Keratinocyte (primary cell): Measurements from ENCODE around the gene NKX2-3. TPM values are rescaled to one million over a fixed set of nuclear protein-coding genes. Genes with fewer than 3 reads are reported as not detected.

ENCODE experiments used
- DNase-seq: peaks from one replicate; pipeline ENCODE4 v3.0.0-alpha.2; 2011; ENCODE audit warnings: low read depth, missing footprints, low spot score
- FAIRE-seq: peaks from 2 replicates; lab custom pipeline; 2011; peaks lifted over from hg19 to GRCh38; lab: Jason Lieb, UNC
- H2AFZ ChIP-seq: 2 replicates; pipeline ENCODE4 v1.6.0; 2012; ENCODE audit warnings: low read length, control low read depth, inconsistent platforms; ENCODE audit not compliant: control insufficient read depth
- H3K27ac ChIP-seq: 2 replicates; pipeline ENCODE4 v1.5.1; 2011; ENCODE audit warnings: low read length; ENCODE audit not compliant: control insufficient read depth, insufficient read depth
- H3K27me3 ChIP-seq: 3 replicates; pipeline ENCODE4 v1.6.0; 2011; ENCODE audit warnings: low read length; ENCODE audit not compliant: control insufficient read depth, insufficient read depth; ENCODE audit errors: extremely low read depth
- H3K36me3 ChIP-seq, 2 experiments: 2 replicates in 1 of 2; 3 replicates in 1 of 2; pipeline ENCODE4 v1.5.1; 2011; ENCODE audit warnings: low read length in 2 of 2, mild to moderate bottlenecking in 1 of 2; ENCODE audit not compliant: control insufficient read depth in 2 of 2, insufficient read depth in 2 of 2; ENCODE audit errors: extremely low read depth in 1 of 2
- H3K4me1 ChIP-seq: 3 replicates; pipeline ENCODE4 v1.5.1; 2011; ENCODE audit warnings: low read length; ENCODE audit not compliant: control insufficient read depth, insufficient read depth; ENCODE audit errors: extremely low read depth
- H3K4me2 ChIP-seq: 3 replicates; pipeline ENCODE4 v1.6.0; 2011; ENCODE audit warnings: low read depth, low read length; ENCODE audit not compliant: control insufficient read depth, insufficient read depth; ENCODE audit errors: extremely low read depth
- H3K4me3 ChIP-seq, 3 experiments: fragments of 200-600 bp in 1 of 3; sonication (generic) in 1 of 3; 2 replicates in 2 of 3; 3 replicates in 1 of 3; pipeline ENCODE4 v1.5.1; 2011 to 2016; ENCODE audit warnings: low read length in 3 of 3, mild to moderate bottlenecking in 3 of 3, control low read depth in 2 of 3, inconsistent platforms in 1 of 3, low read depth in 1 of 3, mixed read lengths in 1 of 3, mixed run types in 1 of 3, moderate library complexity in 1 of 3; ENCODE audit not compliant: control insufficient read depth in 2 of 3, insufficient read depth in 2 of 3; ENCODE audit errors: extremely low read depth in 1 of 3
- H3K79me2 ChIP-seq: 2 replicates; pipeline ENCODE4 v1.6.0; 2012; ENCODE audit warnings: low read length; ENCODE audit not compliant: control insufficient read depth, insufficient read depth
- H3K9ac ChIP-seq: 3 replicates; pipeline ENCODE4 v1.6.0; 2011; ENCODE audit warnings: low read length; ENCODE audit not compliant: control insufficient read depth, insufficient read depth; ENCODE audit errors: extremely low read depth
- H3K9me1 ChIP-seq: 3 replicates; pipeline ENCODE4 v1.6.0; 2011; ENCODE audit warnings: low read length; ENCODE audit not compliant: control insufficient read depth, insufficient read depth; ENCODE audit errors: extremely low read depth
- H3K9me3 ChIP-seq: 2 replicates; pipeline ENCODE4 v1.5.1; 2012; ENCODE audit warnings: low read depth, low read length; ENCODE audit not compliant: control insufficient read depth
- H4K20me1 ChIP-seq: 3 replicates; pipeline ENCODE4 v1.6.0; 2011; ENCODE audit warnings: low read length; ENCODE audit not compliant: control insufficient read depth, insufficient read depth; ENCODE audit errors: extremely low read depth
- CTCF ChIP-seq, 3 experiments: IDR thresholded peaks in 1 of 3; conservative IDR thresholded peaks in 1 of 3; optimal IDR thresholded peaks in 1 of 3; 2 replicates in 2 of 3; 3 replicates in 1 of 3; pipeline versions ENCODE3 to v1.5.1; 2011; ENCODE audit warnings: low read length in 3 of 3, mild to moderate bottlenecking in 3 of 3, moderate library complexity in 2 of 3, control low read depth in 1 of 3, inconsistent platforms in 1 of 3; ENCODE audit not compliant: insufficient read depth in 2 of 3; ENCODE audit errors: extremely low read depth in 1 of 3
- EZH2 ChIP-seq: IDR thresholded peaks from one replicate; pipeline ENCODE4 v1.6.1; 2012; ENCODE audit warnings: inconsistent platforms, mild to moderate bottlenecking, low read length, moderate library complexity
- dilution Hi-C: fragments of 300-500 bp; cut with MboI; formaldehyde crosslinking; loops from one replicate; pipeline ENCODE4 v1.7.0; 2020; ENCODE audit warnings: low sequenced_read_pairs; ENCODE audit not compliant: extremely low pct_ligation_motif_present
- polyA plus RNA-seq, 5 experiments: library from polyadenylated mRNA; depleted of rRNA in 3 of 5; stranded (reverse) in 3 of 5; stranded (forward) in 1 of 5; unstranded in 1 of 5; fragments of >200 nt; gene quantifications; 1 replicate in 1 of 5; 2 replicates in 3 of 5; 3 replicates in 1 of 5; pipeline versions ENCODE4 v1.2.1 to v1.2.3, GENCODE V29; 2011 to 2012; ENCODE audit warnings: missing spikeins in 2 of 5, low read depth in 1 of 5, low replicate concordance in 1 of 5

Gene NKX2-3
- polyA plus RNA-seq, 1 donor (not counting 4 experiments of a cell fraction or from before 2014, with no cell fraction given) = not detected

DNA sequence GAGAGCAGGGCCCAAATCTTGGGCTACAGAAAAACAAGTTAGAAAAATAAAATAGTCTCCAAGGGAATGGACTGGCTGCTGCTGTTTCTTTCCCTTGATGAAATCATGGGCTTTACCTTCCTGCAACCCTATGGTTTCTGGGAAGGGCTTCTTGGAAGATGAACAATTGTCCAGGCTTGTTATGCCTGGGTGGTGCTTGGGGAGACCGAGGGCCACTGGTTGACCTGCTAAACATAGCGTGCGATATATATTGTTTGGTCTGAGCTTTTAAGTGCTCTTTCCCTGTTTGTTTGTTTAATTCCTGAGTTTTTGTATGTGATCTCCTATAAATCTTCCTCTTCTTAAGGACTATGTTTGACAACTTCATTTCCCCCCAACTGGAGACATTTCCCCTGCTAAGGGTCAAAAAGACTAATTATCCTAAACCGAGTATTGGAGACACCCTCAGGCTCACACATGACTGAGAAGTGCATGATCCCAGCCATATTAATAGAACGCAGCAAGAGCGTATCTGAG lies 49.6 kb downstream of the NKX2-3 start:
- no peak for FAIRE-seq
- dilution Hi-C loops = no loop called here
- Histone ChIP-seq H4K20me1 (no peaks in the 10 kb centered on the region), H3K9me3 (no peaks in the 10 kb centered on the region), H3K79me2 (no peaks in the 10 kb centered on the region), H3K4me3 (no peak overlapping the region), H3K9ac (no peak overlapping the region), H3K36me3 (no peaks in the 10 kb centered on the region), H3K9me1 (no peaks in the 10 kb centered on the region), H3K27me3 (peaks cover 17% of the 10 kb centered on the region), H3K4me1 (no peaks in the 10 kb centered on the region), H2AFZ (no peak overlapping the region), H3K27ac (no peak overlapping the region), H3K4me2 (no peak overlapping the region)
- no peak for TF ChIP-seq CTCF (optimal IDR thresholded peaks at IDR 0.05 in 1 of 3, IDR thresholded peaks at IDR 0.05 in 1 of 3, conservative IDR thresholded peaks at IDR 0.05 in 1 of 3; ENCODE audit: extremely low read depth in 1 of 3, insufficient read depth in 2 of 3, low read length in 3 of 3)
- TF ChIP-seq EZH2 = no peak
- DNase-seq = no peak

- peaks cover 17% of the 10 kb centered on the region for H3K27me3 ChIP-seq
- no peak overlapping the region for H3K27ac ChIP-seq
- dilution Hi-C loops = no loop called here
- H2AFZ ChIP-seq = no peak overlapping the region
- TF ChIP-seq CTCF (optimal IDR thresholded peaks at IDR 0.05 in 1 of 3, IDR thresholded peaks at IDR 0.05 in 1 of 3, conservative IDR thresholded peaks at IDR 0.05 in 1 of 3; ENCODE audit: extremely low read depth in 1 of 3, insufficient read depth in 2 of 3, low read length in 3 of 3) (no peak), EZH2 (no peak)
- H3K36me3 ChIP-seq = no peaks in the 10 kb centered on the region
- no peaks in the 10 kb centered on the region for H3K4me1 ChIP-seq
- H3K9ac ChIP-seq = no peak overlapping the region
- no peak overlapping the region for H3K4me2 ChIP-seq
- H3K4me3 ChIP-seq = no peak overlapping the region
- H3K9me3 ChIP-seq = no peaks in the 10 kb centered on the region
- no peaks in the 10 kb centered on the region for H3K9me1 ChIP-seq
- DNase-seq (no peak), FAIRE-seq (no peak)
- no peaks in the 10 kb centered on the region for H3K79me2 ChIP-seq
- no peaks in the 10 kb centered on the region for H4K20me1 ChIP-seq
Measured at GRCh38 chr10:99583687-99584086, 50.9 kb downstream of the NKX2-3 start.

Other genes starting within 250 kb of the NKX2-3 start
- 0.62 to 1.3 TPM (median 0.83 TPM) in 3 replicates for gene CNNM1, start 203.6 kb upstream of the NKX2-3 start, polyA plus RNA-seq
- gene GOT1, start 102.3 kb upstream of the NKX2-3 start, polyA plus RNA-seq = 27.0 to 33.3 TPM (median 30.9 TPM) in 3 replicates
- gene SLC25A28, start 87.5 kb downstream of the NKX2-3 start, polyA plus RNA-seq = 35.7 to 70.4 TPM (median 52.3 TPM) in 3 replicates
- gene ENTPD7, start 126.6 kb downstream of the NKX2-3 start, polyA plus RNA-seq = 18.1 to 21.3 TPM (median 20.9 TPM) in 3 replicates
- 16.8 to 28.4 TPM (median 27.1 TPM) in 3 replicates for gene COX15, start 199.2 kb downstream of the NKX2-3 start, polyA plus RNA-seq
- gene CUTC, start 199.3 kb downstream of the NKX2-3 start, polyA plus RNA-seq = 16.7 to 29.5 TPM (median 24.3 TPM) in 3 replicates
- gene ABCC2, start 249.7 kb downstream of the NKX2-3 start, polyA plus RNA-seq = 2.3 to 3.3 TPM (median 2.5 TPM) in 3 replicates